Keratinocyte (primary cell): Measurements from ENCODE around the gene SIX1.

ENCODE experiments used
- EZH2 ChIP-seq: IDR thresholded peaks from one replicate; pipeline ENCODE4 v1.6.1; 2012; ENCODE audit warnings: inconsistent platforms, mild to moderate bottlenecking, low read length, moderate library complexity
- TF ChIP-seq, protein P1 (sequence below), 3 experiments: IDR thresholded peaks in 1 of 3; conservative IDR thresholded peaks in 1 of 3; optimal IDR thresholded peaks in 1 of 3; 2 replicates in 2 of 3; 3 replicates in 1 of 3; pipeline versions ENCODE3 to v1.5.1; 2011; ENCODE audit warnings: low read length in 3 of 3, mild to moderate bottlenecking in 3 of 3, moderate library complexity in 2 of 3, control low read depth in 1 of 3, inconsistent platforms in 1 of 3; ENCODE audit not compliant: insufficient read depth in 2 of 3; ENCODE audit errors: extremely low read depth in 1 of 3

DNA sequence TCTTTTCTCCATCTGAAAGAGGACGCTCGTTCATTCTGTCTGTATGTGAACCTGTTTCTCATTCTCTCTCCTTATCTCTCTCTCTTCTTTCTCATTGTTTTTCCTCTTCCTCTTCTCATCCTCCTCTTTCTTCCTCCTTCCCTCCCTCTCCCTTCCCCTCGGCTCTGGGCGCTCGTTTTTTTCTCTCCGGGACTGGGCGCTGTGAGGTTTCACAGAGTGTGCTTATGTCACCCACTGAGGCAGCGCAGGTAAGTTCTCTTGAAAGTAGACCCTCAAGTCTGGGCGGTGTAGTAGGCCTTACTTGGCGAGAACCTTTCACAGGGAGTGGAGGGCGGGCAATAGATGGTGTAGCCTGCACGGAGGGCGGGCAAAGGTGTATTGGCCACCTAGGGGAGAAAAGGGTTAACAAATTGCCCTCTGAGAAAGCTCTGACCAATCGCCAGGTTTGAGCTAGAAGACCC, 4.5 kb upstream of the SIX1 start:
- TF ChIP-seq, protein P1, sequence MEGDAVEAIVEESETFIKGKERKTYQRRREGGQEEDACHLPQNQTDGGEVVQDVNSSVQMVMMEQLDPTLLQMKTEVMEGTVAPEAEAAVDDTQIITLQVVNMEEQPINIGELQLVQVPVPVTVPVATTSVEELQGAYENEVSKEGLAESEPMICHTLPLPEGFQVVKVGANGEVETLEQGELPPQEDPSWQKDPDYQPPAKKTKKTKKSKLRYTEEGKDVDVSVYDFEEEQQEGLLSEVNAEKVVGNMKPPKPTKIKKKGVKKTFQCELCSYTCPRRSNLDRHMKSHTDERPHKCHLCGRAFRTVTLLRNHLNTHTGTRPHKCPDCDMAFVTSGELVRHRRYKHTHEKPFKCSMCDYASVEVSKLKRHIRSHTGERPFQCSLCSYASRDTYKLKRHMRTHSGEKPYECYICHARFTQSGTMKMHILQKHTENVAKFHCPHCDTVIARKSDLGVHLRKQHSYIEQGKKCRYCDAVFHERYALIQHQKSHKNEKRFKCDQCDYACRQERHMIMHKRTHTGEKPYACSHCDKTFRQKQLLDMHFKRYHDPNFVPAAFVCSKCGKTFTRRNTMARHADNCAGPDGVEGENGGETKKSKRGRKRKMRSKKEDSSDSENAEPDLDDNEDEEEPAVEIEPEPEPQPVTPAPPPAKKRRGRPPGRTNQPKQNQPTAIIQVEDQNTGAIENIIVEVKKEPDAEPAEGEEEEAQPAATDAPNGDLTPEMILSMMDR (optimal IDR thresholded peaks at IDR 0.05 in 1 of 3, IDR thresholded peaks at IDR 0.05 in 1 of 3, conservative IDR thresholded peaks at IDR 0.05 in 1 of 3; ENCODE audit: extremely low read depth in 1 of 3, insufficient read depth in 2 of 3, low read length in 3 of 3): no peak
- no peak for TF ChIP-seq EZH2
